Activated B cell treated with CpG ODN at 0.5 μM for 24 hours (primary cell): ENCODE results near the gene TCHHL1. TPM values are rescaled to one million over a fixed set of nuclear protein-coding genes. Genes with fewer than 3 reads are reported as not detected.

Experiments used
- ATAC-seq: fragments of 200-7000 bp; cut with Tn5 transposase; one replicate; pipeline ENCODE4 v1.10.0; 2021; ENCODE audit warnings: low read depth, mild to moderate bottlenecking, moderate library complexity
- CTCF ChIA-PET: fragments of 350-600 bp; sonication (Branson Sonifier 250); formaldehyde crosslinking; loops from one replicate; lab custom pipeline; 2021; ENCODE audit warnings: antibody characterized with exemption; lab: Charles Lee
- POLR2A ChIA-PET: fragments of 350-600 bp; sonication (Branson Sonifier 250); formaldehyde crosslinking; loops from one replicate; lab custom pipeline; 2021; ENCODE audit warnings: antibody characterized with exemption; lab: Charles Lee
- DNase-seq: peaks from one replicate; pipeline ENCODE4 v3.0.0; 2022
- H3K27ac Mint-ChIP-seq: one replicate; pipeline ENCODE4 v1.8.0; 2020; ENCODE audit warnings: mixed read lengths
- H3K27me3 Mint-ChIP-seq: one replicate; pipeline ENCODE4 v1.8.0; 2021; ENCODE audit warnings: mixed read lengths
- H3K36me3 Mint-ChIP-seq: one replicate; pipeline ENCODE4 v1.8.0; 2021; ENCODE audit warnings: low read depth, mixed read lengths
- H3K4me1 Mint-ChIP-seq: one replicate; pipeline ENCODE4 v1.8.0; 2021; ENCODE audit warnings: mixed read lengths
- H3K4me3 Mint-ChIP-seq: one replicate; pipeline ENCODE4 v1.8.0; 2020; ENCODE audit warnings: mild to moderate bottlenecking, mixed read lengths
- H3K9me3 Mint-ChIP-seq: one replicate; pipeline ENCODE4 v1.8.0; 2020; ENCODE audit warnings: mixed read lengths
- CTCF ChIP-seq: fragments of 200-600 bp; IDR thresholded peaks from one replicate; pipeline ENCODE4 v1.8.0; 2022; ENCODE audit warnings: antibody characterized with exemption, mild to moderate bottlenecking
- intact Hi-C: fragments of 100-400 bp; cut with micrococcal nuclease; formaldehyde crosslinking; loops from one replicate; pipeline ENCODE4 v1.15.1; 2024
- total RNA-seq: library from RNA; stranded (reverse); gene quantifications from 2 replicates; pipeline ENCODE4 v1.2.3, GENCODE V29; 2022

TCHHL1 gene
- total RNA-seq, 1 donor from 2014 or later, result not detected

- Mint-ChIP-seq H3K27me3 (peaks cover 37% of the 10 kb centered on the region), H3K4me1 (no peaks in the 10 kb centered on the region), H3K4me3 (no peak overlapping the region), H3K9me3 (no peaks in the 10 kb centered on the region), H3K27ac (no peak overlapping the region), H3K36me3 (no peaks in the 10 kb centered on the region)
- intact Hi-C loops, result no loop called here
- no peak for DNase-seq
- no peak for TF ChIP-seq CTCF
- no peak for ATAC-seq
- ChIA-PET CTCF (no interaction called here), POLR2A (no interaction called here)
These were observed 30.1 kb upstream of the TCHHL1 start for GRCh38 chr1:152118915-152119314.

GRCh38 chr1:152115344-152115743 is 26.5 kb upstream of the TCHHL1 start, which contains the start of gene TCHH:
TSS of gene TCHH (minus strand) at chr1:152115444. CDS start at chr1:152114080, 1,364 bp downstream.
- POLR2A ChIA-PET, result no interaction called here
- no peak for ATAC-seq
- intact Hi-C loops, result no loop called here
- Mint-ChIP-seq H3K9me3 (no peaks in the 10 kb centered on the region), H3K4me1 (no peaks in the 10 kb centered on the region), H3K36me3 (no peaks in the 10 kb centered on the region), H3K27ac (no peak within 1 kb of the TSS), H3K4me3 (no peak within 1 kb of the TSS), H3K27me3 (peaks cover 32% of the 10 kb centered on the region)
- CTCF ChIA-PET, result no interaction called here
- no peak for DNase-seq
- no peak for TF ChIP-seq CTCF

GRCh38 chr1:152112885-152113432 is 24.1 kb upstream of the TCHHL1 start:
- no peaks in the 10 kb centered on the region for H3K36me3 Mint-ChIP-seq
- no peaks in the 10 kb centered on the region for H3K9me3 Mint-ChIP-seq
- POLR2A ChIA-PET, result no interaction called here
- DNase-seq (no peak), ATAC-seq (no peak)
- no peaks in the 10 kb centered on the region for H3K4me1 Mint-ChIP-seq
- intact Hi-C loops, result no loop called here
- CTCF ChIA-PET, result no interaction called here
- TF ChIP-seq CTCF, result no peak
- no peak overlapping the region for H3K27ac Mint-ChIP-seq
- H3K4me3 Mint-ChIP-seq, result no peak overlapping the region
- peaks cover 15% of the 10 kb centered on the region for H3K27me3 Mint-ChIP-seq

- H3K27ac Mint-ChIP-seq, result no peak overlapping the region
These were observed 23.4 kb upstream of the TCHHL1 start for GRCh38 chr1:152112101-152112884.

More at GRCh38 chr1:152112101-152112884, 23.4 kb upstream of the TCHHL1 start:
- Mint-ChIP-seq H3K36me3 (no peaks in the 10 kb centered on the region), H3K4me1 (no peaks in the 10 kb centered on the region), H3K4me3 (no peak overlapping the region), H3K9me3 (no peaks in the 10 kb centered on the region), H3K27me3 (peaks cover 12% of the 10 kb centered on the region)
- TF ChIP-seq CTCF, result no peak
- intact Hi-C loops, result no loop called here
- CTCF ChIA-PET, result no interaction called here
- DNase-seq (no peak), ATAC-seq (no peak)
- POLR2A ChIA-PET, result no interaction called here
